ENCODE results near the gene EDNRA.

- TF ChIP-seq BHLHE40 (IDR thresholded peaks at IDR 0.05; ENCODE audit: low read length) (no peak), E2F6 (IDR thresholded peaks at IDR 0.05; ENCODE audit: borderline replicate concordance in 1 of 2, extremely low read depth in 1 of 2, insufficient read depth in 1 of 2, insufficient read length in 1 of 2, low read depth in 1 of 2, low read length in 1 of 2, poor library complexity in 1 of 2, severe bottlenecking in 1 of 2) (no peak), CBX5 (IDR thresholded peaks at IDR 0.05; ENCODE audit: borderline replicate concordance, low read depth) (no peak)
- TF ChIP-seq, protein P1, sequence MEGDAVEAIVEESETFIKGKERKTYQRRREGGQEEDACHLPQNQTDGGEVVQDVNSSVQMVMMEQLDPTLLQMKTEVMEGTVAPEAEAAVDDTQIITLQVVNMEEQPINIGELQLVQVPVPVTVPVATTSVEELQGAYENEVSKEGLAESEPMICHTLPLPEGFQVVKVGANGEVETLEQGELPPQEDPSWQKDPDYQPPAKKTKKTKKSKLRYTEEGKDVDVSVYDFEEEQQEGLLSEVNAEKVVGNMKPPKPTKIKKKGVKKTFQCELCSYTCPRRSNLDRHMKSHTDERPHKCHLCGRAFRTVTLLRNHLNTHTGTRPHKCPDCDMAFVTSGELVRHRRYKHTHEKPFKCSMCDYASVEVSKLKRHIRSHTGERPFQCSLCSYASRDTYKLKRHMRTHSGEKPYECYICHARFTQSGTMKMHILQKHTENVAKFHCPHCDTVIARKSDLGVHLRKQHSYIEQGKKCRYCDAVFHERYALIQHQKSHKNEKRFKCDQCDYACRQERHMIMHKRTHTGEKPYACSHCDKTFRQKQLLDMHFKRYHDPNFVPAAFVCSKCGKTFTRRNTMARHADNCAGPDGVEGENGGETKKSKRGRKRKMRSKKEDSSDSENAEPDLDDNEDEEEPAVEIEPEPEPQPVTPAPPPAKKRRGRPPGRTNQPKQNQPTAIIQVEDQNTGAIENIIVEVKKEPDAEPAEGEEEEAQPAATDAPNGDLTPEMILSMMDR (IDR thresholded peaks at IDR 0.05 in 2 of 3, conservative IDR thresholded peaks at IDR 0.05 in 1 of 3; ENCODE audit: insufficient read depth in 2 of 3, low read depth in 1 of 3, low read length in 3 of 3) = no peak
These were observed 67.4 kb downstream of the EDNRA start for GRCh38 chr4:147548256-147548655.
